Duodenal mucosa (tissue), 2 donors: ENCODE results near the gene MYOM1.

Source experiments
- H3K27ac ChIP-seq: one replicate; pipeline ENCODE4 v1.7.0; 2013; ENCODE audit warnings: low read depth, low read length
- H3K27me3 ChIP-seq, 2 donors: one replicate each; pipeline ENCODE4 v1.7.0; 2013; ENCODE audit warnings: low read length in 2 of 2, control low read depth in 1 of 2; ENCODE audit not compliant: insufficient read depth in 2 of 2, control insufficient read depth in 1 of 2
- H3K36me3 ChIP-seq, 2 donors: one replicate each; pipeline ENCODE4 v1.7.0; 2013; ENCODE audit warnings: low read length in 2 of 2, control low read depth in 1 of 2; ENCODE audit not compliant: insufficient read depth in 2 of 2, control insufficient read depth in 1 of 2
- H3K4me1 ChIP-seq, 2 donors: one replicate each; pipeline ENCODE4 v1.7.0; 2013; ENCODE audit warnings: low read length in 2 of 2, control low read depth in 1 of 2; ENCODE audit not compliant: insufficient read depth in 2 of 2, control insufficient read depth in 1 of 2
- H3K4me3 ChIP-seq, 2 donors: one replicate each; pipeline ENCODE4 v1.7.0; 2013; ENCODE audit warnings: low read length in 2 of 2, low read depth in 1 of 2
- H3K9ac ChIP-seq, 2 donors: one replicate each; pipeline ENCODE4 v1.7.0; 2013; ENCODE audit warnings: low read length in 2 of 2, low read depth in 1 of 2
- H3K9me3 ChIP-seq, 2 donors: one replicate each; pipeline ENCODE4 v1.7.0; 2013; ENCODE audit warnings: low read length in 2 of 2, control low read depth in 1 of 2; ENCODE audit not compliant: control insufficient read depth in 1 of 2

MYOM1 gene

GRCh38 chr18:3219241-3219630, 532 bp downstream of the MYOM1 start:
- H3K4me1 ChIP-seq = peaks cover 6 to 28% of the 10 kb centered on the region in 2 donors
- no peak overlapping the region for H3K27ac ChIP-seq
- H3K9me3 ChIP-seq = no peaks in the 10 kb centered on the region
- H3K27me3 ChIP-seq = no peaks in the 10 kb centered on the region
- H3K36me3 ChIP-seq = no peaks in the 10 kb centered on the region
- H3K4me3 ChIP-seq = no peak overlapping the region
- H3K9ac ChIP-seq = no peak overlapping the region

GRCh38 chr18:3218819-3219218, 949 bp downstream of the MYOM1 start:
- Histone ChIP-seq H3K4me3 (no peak overlapping the region), H3K27ac (no peak overlapping the region), H3K4me1 (peaks cover 6 to 29% of the 10 kb centered on the region in 2 donors), H3K9ac (no peak overlapping the region), H3K36me3 (no peaks in the 10 kb centered on the region), H3K9me3 (no peaks in the 10 kb centered on the region), H3K27me3 (no peaks in the 10 kb centered on the region)

- H3K9ac ChIP-seq = peak overlapping the region in 1 of 2 donors; percentile 32
- H3K27ac ChIP-seq = no peak overlapping the region
- H3K4me1 ChIP-seq = peaks cover 10 to 34% of the 10 kb centered on the region in 2 donors
- no peaks in the 10 kb centered on the region for H3K27me3 ChIP-seq
- H3K9me3 ChIP-seq = no peaks in the 10 kb centered on the region
- H3K36me3 ChIP-seq = no peaks in the 10 kb centered on the region
- H3K4me3 ChIP-seq = no peak overlapping the region
Observed at GRCh38 chr18:3217948-3218647, 1.7 kb downstream of the MYOM1 start.

- peaks cover 8 to 37% of the 10 kb centered on the region in 2 donors for H3K4me1 ChIP-seq
- no peaks in the 10 kb centered on the region for H3K27me3 ChIP-seq
- peak overlapping the region in 1 of 2 donors; percentile 35 for H3K4me3 ChIP-seq
- H3K36me3 ChIP-seq = no peaks in the 10 kb centered on the region
- H3K9ac ChIP-seq = peak overlapping the region in 1 of 2 donors; percentile 32
- no peaks in the 10 kb centered on the region for H3K9me3 ChIP-seq
- H3K27ac ChIP-seq = peak overlapping the region; percentile 22
Observed at GRCh38 chr18:3216987-3217386, 2.8 kb downstream of the MYOM1 start.

- no peak overlapping the region for H3K4me3 ChIP-seq
- H3K4me1 ChIP-seq = peaks cover 8 to 37% of the 10 kb centered on the region in 2 donors
Observed at GRCh38 chr18:3214855-3215637, 4.7 kb downstream of the MYOM1 start.

GRCh38 chr18:3213300-3214059, 6.3 kb downstream of the MYOM1 start:
- Histone ChIP-seq H3K27me3 (no peaks in the 10 kb centered on the region), H3K4me3 (no peak overlapping the region), H3K9ac (no peak overlapping the region), H3K4me1 (peaks cover 8 to 27% of the 10 kb centered on the region in 2 donors), H3K36me3 (no peaks in the 10 kb centered on the region), H3K9me3 (no peaks in the 10 kb centered on the region), H3K27ac (no peak overlapping the region)

More at GRCh38 chr18:3214855-3215637, 4.7 kb downstream of the MYOM1 start:
- H3K36me3 ChIP-seq = no peaks in the 10 kb centered on the region
- H3K9me3 ChIP-seq = no peaks in the 10 kb centered on the region
- H3K27me3 ChIP-seq = no peaks in the 10 kb centered on the region
- no peak overlapping the region for H3K9ac ChIP-seq
- no peak overlapping the region for H3K27ac ChIP-seq

GRCh38 chr18:3212657-3213056, 7.1 kb downstream of the MYOM1 start:
- H3K27ac ChIP-seq = no peak overlapping the region
- no peak overlapping the region for H3K9ac ChIP-seq

GRCh38 chr18:3211236-3211992, 8.4 kb downstream of the MYOM1 start:
- Histone ChIP-seq H3K9me3 (no peaks in the 10 kb centered on the region), H3K4me3 (no peak overlapping the region), H3K27me3 (no peaks in the 10 kb centered on the region), H3K36me3 (no peaks in the 10 kb centered on the region), H3K27ac (no peak overlapping the region), H3K4me1 (peaks cover 8 to 16% of the 10 kb centered on the region in 2 donors), H3K9ac (no peak overlapping the region)

More at GRCh38 chr18:3212657-3213056, 7.1 kb downstream of the MYOM1 start:
- Histone ChIP-seq H3K9me3 (no peaks in the 10 kb centered on the region), H3K27me3 (no peaks in the 10 kb centered on the region), H3K4me3 (no peak overlapping the region), H3K36me3 (no peaks in the 10 kb centered on the region), H3K4me1 (peaks cover 8 to 23% of the 10 kb centered on the region in 2 donors)

GRCh38 chr18:3209859-3210569, 9.8 kb downstream of the MYOM1 start:
- H3K27ac ChIP-seq = no peak overlapping the region
- H3K9me3 ChIP-seq = peaks cover 0 to 3% of the 10 kb centered on the region in 2 donors
- H3K4me3 ChIP-seq = no peak overlapping the region
- no peaks in the 10 kb centered on the region for H3K36me3 ChIP-seq
- H3K9ac ChIP-seq = no peak overlapping the region
- H3K4me1 ChIP-seq = peaks cover 8 to 16% of the 10 kb centered on the region in 2 donors
- no peaks in the 10 kb centered on the region for H3K27me3 ChIP-seq
